Astrocyte of the cerebellum (primary cell): Measurements from ENCODE around the gene VSX1.

ENCODE experiments used
- DNase-seq: peaks from one replicate; pipeline ENCODE4 v3.0.0-alpha.2; 2011; ENCODE audit warnings: low read depth
- H3K4me3 ChIP-seq: 2 replicates; pipeline ENCODE4 v1.5.1; 2011; ENCODE audit warnings: mild to moderate bottlenecking, low read depth, low read length, moderate library complexity
- in situ Hi-C: cut with HindIII; loops from 2 replicates; pipeline ENCODE4 v1.10.0; 2017; ENCODE audit warnings: low sequenced_read_pairs
- TF ChIP-seq, protein P1 (sequence below): IDR thresholded peaks from 2 replicates; pipeline ENCODE4 v1.5.1; 2012; ENCODE audit warnings: low read length, low read depth, moderate library complexity, mild to moderate bottlenecking; ENCODE audit errors: missing control alignments

VSX1 gene

DNA sequence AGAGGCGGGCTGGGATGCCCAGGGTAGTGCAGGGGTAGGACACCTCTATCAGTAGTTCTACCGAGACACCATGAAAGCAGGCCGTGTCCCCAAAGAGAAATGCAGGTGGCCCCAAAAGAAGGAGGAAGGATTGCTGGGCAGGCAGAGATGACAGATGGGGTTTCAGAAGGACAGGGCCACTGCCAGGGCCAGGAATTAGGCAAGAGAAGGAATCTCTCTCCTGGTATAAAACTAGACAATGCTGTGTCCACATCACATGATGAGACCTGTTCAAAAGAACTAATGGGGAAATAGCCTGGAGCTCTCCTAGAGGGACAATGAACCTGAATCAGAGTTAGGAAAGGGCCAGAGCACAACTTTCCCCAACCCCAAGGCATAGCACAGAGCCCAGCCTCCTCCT, 21.6 kb upstream of the VSX1 start:
- no peak overlapping the region for H3K4me3 ChIP-seq
- TF ChIP-seq, protein P1, sequence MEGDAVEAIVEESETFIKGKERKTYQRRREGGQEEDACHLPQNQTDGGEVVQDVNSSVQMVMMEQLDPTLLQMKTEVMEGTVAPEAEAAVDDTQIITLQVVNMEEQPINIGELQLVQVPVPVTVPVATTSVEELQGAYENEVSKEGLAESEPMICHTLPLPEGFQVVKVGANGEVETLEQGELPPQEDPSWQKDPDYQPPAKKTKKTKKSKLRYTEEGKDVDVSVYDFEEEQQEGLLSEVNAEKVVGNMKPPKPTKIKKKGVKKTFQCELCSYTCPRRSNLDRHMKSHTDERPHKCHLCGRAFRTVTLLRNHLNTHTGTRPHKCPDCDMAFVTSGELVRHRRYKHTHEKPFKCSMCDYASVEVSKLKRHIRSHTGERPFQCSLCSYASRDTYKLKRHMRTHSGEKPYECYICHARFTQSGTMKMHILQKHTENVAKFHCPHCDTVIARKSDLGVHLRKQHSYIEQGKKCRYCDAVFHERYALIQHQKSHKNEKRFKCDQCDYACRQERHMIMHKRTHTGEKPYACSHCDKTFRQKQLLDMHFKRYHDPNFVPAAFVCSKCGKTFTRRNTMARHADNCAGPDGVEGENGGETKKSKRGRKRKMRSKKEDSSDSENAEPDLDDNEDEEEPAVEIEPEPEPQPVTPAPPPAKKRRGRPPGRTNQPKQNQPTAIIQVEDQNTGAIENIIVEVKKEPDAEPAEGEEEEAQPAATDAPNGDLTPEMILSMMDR, result no peak
- in situ Hi-C loops, result no loop called here
- DNase-seq, result no peak

- no peak for DNase-seq
- TF ChIP-seq, protein P1, result no peak
- in situ Hi-C loops, result no loop called here
- no peak overlapping the region for H3K4me3 ChIP-seq
Measured at GRCh38 chr20:25100914-25101313, 19.0 kb upstream of the VSX1 start.

DNA sequence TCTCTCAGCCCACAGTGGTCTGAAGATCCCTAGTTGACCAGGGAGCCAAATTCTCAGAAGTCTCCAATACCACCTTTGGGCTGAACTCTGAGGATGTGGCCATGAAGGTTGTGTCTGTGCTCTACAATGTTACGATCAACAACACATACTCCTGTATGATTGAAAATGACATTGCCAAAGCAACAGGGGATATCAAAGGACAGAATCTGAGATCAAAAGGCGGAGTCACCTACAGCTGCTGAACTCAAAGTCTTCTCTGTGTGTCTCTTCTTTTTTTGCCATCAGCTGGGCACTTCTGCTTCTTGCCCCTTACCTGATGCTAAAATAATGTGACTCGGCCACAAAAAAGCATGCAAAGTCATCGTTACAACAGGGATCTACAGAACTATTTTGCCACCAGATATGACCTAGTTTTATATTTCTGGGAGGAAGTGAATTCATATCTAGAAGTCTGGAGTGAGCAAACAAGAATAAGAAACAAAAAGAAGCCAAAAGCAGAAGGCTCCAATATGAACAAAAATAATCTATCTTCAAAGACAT, 17.7 kb upstream of the VSX1 start:
- no peak for DNase-seq
- H3K4me3 ChIP-seq, result no peak overlapping the region

GRCh38 chr20:25097498-25097897, 15.6 kb upstream of the VSX1 start:
- DNase-seq, result no peak
- TF ChIP-seq, protein P1, result no peak
- no peak overlapping the region for H3K4me3 ChIP-seq
- in situ Hi-C loops, result no loop called here

More for the DNA sequence above, 17.7 kb upstream of the VSX1 start:
- in situ Hi-C loops, result no loop called here
- TF ChIP-seq, protein P1, result no peak

DNA sequence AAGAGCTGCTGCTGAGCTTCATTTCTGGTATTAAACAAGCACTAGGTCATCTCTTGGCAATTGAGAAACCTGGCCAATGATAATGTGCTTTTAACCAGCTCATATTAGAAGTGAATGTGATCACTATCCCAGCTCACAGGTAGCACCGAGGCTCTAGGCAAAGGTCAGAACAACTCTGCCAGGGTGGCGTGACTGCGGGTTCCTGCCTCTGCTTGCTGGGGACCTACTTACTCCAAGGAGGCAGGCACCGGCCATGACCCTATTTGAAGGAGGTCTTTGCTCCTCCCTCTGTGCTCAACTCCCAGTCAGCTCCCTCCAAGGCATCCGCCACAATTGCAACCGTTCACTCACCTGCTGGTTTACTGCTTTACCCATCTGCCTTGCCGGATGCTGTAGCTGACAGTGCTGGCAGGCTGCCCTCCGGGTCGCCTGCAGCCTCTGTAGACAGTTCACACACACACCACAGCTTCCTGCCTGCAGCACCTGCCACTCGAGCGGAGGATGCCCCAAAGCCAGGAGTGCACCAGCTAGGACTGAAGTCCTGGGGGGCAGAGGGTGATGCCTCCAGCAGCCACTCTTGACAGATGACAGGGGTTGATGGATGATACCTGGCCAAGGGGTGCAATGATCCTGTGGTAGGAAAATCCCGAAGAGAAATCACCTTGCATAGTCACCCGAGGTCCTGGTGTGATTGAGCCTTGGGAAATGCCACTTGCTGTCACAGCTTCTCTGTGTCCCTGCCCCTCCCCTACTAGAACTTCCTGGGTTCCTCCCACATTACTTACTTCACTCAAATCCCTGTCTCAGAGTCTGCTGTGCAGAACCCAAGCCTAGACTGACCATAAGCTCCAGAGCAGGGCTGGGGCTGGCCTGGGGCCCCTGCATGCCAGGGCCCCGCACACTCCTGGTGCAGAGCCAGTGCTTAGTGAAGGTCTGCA, 8.8 kb upstream of the VSX1 start:
- in situ Hi-C loops, result no loop called here
- H3K4me3 ChIP-seq, result no peak overlapping the region
- TF ChIP-seq, protein P1, result no peak
- no peak for DNase-seq

- in situ Hi-C loops, result loop anchor here (5.0 kb wide), 1 partner anchor 73 kb away; no protein-coding TSS in a partner anchor
- DNase-seq, result no peak
- H3K4me3 ChIP-seq, result no peak overlapping the region
- TF ChIP-seq, protein P1, result no peak
Measured at GRCh38 chr20:25089662-25090061, 7.7 kb upstream of the VSX1 start.
